ENCODE measurements around the gene TST.

Gene TST

DNA sequence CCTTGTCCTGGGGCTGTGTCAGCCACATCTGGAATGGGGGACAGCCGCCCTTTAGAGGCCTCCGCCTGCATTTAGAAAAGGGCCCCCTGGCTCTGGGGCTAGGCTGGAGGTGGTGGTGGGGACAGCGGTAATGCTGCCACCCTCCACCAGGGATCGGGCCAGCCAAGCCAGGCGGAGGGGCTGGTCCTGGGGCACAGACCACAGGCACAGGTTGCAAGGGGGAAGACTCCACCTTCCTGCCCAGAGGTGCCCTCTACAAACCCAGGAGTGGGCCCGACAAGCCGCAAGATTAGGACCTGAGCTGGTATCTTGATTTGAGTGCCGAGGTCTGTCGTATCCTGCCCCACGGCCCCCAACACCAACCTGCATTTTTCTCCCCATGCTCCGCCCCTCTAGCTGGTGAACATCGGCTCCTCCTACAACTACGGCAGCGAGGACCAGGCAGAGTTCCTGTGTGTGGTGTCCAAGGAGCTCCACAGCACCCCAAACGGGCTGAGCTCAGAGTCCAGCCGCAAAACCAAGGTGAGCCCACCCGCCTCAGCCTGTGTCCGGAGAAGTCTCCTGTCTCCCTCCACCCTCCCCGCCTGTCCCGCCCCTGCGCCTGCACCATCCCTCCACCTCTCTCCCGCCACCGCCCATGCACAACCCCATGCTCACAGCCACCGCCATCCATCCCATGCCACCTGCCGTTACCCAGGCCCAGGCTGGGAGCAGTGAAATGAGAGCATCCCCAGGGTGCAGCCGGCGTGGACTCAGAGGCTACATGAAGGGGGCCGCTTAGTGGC, 39.9 kb upstream of the TST start:
- H3K4me3 ChIP-seq (replicated peaks; ENCODE audit: low read depth, low read length), result no peak overlapping the region
- no peak for DNase-seq (ENCODE audit: extremely low read depth, low read depth)
- TF ChIP-seq, protein P1, sequence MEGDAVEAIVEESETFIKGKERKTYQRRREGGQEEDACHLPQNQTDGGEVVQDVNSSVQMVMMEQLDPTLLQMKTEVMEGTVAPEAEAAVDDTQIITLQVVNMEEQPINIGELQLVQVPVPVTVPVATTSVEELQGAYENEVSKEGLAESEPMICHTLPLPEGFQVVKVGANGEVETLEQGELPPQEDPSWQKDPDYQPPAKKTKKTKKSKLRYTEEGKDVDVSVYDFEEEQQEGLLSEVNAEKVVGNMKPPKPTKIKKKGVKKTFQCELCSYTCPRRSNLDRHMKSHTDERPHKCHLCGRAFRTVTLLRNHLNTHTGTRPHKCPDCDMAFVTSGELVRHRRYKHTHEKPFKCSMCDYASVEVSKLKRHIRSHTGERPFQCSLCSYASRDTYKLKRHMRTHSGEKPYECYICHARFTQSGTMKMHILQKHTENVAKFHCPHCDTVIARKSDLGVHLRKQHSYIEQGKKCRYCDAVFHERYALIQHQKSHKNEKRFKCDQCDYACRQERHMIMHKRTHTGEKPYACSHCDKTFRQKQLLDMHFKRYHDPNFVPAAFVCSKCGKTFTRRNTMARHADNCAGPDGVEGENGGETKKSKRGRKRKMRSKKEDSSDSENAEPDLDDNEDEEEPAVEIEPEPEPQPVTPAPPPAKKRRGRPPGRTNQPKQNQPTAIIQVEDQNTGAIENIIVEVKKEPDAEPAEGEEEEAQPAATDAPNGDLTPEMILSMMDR (IDR thresholded peaks at IDR 0.05; ENCODE audit: low read depth, low read length, missing control alignments), result no peak

DNA sequence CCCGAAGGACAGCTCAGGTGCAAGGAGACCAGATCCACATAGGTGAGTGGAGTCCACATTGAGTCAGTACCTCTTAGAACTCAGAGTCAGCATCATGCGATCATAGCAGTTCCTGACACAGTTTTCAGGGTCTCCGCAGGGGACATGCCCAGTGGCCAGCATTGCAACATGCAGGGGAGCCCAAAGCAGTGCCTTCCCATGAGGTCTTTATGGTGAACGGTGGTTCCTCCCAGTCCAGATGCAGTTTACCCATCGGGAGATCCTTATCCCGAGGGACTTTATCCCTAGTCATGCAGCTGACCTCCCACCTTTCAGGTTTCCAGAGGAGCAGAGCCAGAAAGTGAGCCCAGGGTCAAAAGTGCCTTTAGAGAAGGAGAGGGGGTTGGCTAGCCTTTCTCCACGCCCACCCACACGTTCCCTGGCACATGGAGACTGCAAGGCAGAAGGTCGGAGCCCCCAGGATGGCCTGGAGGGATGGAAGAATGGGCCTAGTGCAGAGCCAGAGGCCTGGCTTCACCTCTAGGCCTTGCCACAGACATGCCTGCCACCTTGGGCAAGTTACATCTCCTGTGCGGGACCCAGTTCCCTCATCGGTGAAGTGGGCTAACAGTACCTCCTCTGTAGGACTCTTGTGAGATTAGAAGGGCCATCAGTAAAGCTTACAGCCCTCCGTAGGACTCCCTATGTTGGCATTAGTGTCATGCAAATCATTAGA, 38.7 kb upstream of the TST start:
- TF ChIP-seq, protein P1 (IDR thresholded peaks at IDR 0.05; ENCODE audit: low read depth, low read length, missing control alignments), result no peak
- no peak overlapping the region for H3K4me3 ChIP-seq (replicated peaks; ENCODE audit: low read depth, low read length)
- no peak for DNase-seq (ENCODE audit: extremely low read depth, low read depth)

DNA sequence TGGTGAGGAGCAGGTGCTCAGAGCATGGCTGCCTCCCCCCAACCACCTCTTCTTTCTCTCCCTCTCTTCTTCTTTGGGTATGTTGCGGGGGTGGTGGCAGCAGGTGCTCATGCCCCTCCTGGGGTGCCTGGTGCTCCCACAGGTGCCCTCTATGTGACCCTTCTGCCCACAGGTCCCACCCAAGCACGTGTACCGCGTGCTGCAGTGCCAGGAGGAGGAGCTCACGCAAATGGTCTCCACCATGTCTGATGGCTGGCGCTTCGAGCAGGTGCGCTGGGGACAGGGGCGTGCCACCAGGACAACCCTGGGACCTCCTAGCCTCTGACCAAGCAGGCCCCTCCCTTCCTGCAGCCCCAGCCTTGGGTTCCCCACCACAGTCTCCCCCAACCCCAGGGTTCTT, 38.0 kb upstream of the TST start:
- TF ChIP-seq, protein P1 (IDR thresholded peaks at IDR 0.05; ENCODE audit: low read depth, low read length, missing control alignments), result no peak
- no peak for DNase-seq (ENCODE audit: extremely low read depth, low read depth)
- H3K4me3 ChIP-seq (replicated peaks; ENCODE audit: low read depth, low read length), result no peak overlapping the region

DNA sequence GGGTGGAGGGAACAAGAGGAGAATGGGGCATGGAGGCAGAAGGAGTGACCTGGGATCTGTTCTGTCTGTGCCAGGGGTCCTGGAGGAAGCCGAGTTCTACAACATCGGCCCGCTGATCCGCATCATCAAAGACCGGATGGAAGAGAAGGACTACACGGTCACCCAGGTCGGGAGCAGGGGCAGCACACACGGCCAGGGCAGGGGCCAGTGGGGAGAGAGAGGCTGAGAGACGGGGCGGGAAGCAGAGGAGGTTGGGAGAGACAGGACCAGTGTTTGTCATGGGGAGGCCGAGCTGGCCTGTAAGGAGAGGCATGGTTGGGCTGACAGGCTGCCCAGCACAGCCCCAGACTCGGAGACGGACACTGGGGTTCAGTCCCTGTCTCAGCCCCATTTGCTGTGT, 37.0 kb upstream of the TST start:
- TF ChIP-seq, protein P1 (IDR thresholded peaks at IDR 0.05; ENCODE audit: low read depth, low read length, missing control alignments), result no peak
- DNase-seq (ENCODE audit: extremely low read depth, low read depth), result no peak
- no peak overlapping the region for H3K4me3 ChIP-seq (replicated peaks; ENCODE audit: low read depth, low read length)

DNA sequence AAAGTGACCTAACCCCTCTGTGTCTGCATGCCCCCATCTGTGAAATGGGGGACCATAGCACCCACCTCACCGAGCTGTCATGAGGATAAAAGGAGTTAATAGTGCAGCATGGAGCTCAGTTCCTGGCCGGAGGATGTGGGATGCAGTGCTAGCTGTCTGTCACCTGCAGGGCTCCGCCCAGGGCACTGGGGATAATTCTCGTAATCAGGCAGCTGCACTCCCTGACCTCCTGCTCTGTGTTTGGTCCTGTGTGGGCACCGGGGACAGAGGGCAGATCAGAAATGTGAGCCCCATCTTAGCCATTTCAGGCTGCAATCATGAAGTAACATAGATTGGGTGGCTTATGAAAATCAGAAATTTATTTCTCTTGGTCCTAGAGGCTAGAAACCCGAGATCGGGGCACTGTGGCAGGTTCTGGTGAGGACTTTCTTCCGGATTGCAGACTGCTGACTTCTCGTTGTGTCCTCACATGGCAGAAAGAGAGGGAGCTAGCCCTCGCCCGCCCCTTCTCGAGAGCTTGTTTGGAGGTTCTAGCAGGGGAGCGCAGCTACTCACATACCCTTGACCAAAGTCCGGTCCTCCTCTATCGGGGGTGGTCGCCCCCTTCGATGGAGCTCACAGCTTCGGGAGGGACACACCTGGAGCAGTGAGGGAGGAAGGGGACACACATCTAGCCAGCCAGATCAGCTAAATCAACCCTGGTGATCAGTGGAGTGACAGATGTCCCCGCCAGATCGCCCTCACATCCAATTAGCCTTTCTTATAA, 35.5 kb upstream of the TST start:
- TF ChIP-seq, protein P1 (IDR thresholded peaks at IDR 0.05; ENCODE audit: low read depth, low read length, missing control alignments), result no peak
- DNase-seq (ENCODE audit: extremely low read depth, low read depth), result no peak
- H3K4me3 ChIP-seq (replicated peaks; ENCODE audit: low read depth, low read length), result no peak overlapping the region

DNA sequence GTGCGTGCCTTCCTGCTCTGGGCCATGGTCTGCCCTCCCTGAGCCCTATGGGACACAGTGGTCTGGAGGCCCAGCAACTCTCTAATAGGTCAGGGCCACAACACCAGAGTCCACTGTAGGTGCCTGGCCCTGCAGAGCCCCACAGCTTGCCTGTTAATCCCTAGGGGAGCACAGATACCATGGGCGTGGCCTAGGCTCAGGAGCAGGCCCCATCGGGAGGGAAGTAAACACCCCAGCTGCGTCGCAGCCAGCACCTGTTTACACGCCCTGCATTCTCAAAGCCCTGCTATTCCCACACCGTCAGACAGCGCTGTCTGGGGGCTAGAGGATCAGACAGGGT, 34.8 kb upstream of the TST start:
- H3K4me3 ChIP-seq (replicated peaks; ENCODE audit: low read depth, low read length), result no peak overlapping the region
- TF ChIP-seq, protein P1 (IDR thresholded peaks at IDR 0.05; ENCODE audit: low read depth, low read length, missing control alignments), result no peak
- no peak for DNase-seq (ENCODE audit: extremely low read depth, low read depth)

Measured in HFF-Myc (cell line).